ENCODE data around the gene SUGP1.

Gene SUGP1

DNA sequence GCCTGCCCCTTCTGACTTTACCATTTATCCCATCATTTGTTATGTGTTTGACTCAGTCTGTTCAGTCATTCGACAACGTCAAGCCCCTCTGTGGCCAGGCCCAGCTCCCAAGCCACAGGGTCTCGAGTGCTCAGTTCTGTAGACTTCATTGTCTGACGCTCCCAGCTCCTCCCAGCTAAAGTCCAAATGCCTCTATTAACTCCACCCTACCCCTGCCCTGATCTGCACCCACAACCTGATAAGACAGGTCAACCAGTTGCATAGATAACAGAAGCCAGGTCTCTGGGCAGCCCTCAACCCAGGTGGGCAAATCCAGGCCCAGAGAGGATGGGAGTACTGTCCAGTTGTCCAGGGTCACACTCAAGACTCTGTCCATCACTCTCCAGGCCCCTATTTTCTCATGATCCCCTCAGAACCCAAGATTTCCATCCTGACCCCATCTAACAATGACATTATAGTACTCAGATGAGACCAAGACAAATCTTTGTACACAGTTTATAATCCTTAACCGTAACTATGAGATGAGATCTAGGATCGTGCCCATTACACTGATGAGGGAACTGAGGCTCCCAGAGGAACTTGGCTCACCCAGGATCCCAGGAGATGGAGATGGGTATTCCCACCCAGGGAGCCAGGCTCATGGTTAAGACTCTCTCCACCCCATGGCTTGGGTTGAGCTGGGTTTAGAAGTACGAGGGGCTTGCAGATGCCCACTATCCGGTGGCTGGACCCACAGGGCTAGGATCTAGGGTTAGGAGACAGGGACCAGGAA is 48.3 kb downstream of the SUGP1 start:
- no peak overlapping the region for H3K27ac Mint-ChIP-seq
- peaks cover 4% of the 10 kb centered on the region for H3K36me3 Mint-ChIP-seq
- no peak overlapping the region for H3K4me3 Mint-ChIP-seq
- H3K4me1 Mint-ChIP-seq = peaks cover 6% of the 10 kb centered on the region
- H3K9me3 Mint-ChIP-seq = no peaks in the 10 kb centered on the region
- no peak for DNase-seq
- CTCF ChIA-PET = interaction anchor here (0.6 kb wide), 1 partner anchor 93 kb away, joined by 3 read pairs; no protein-coding TSS in a partner anchor
- peaks cover 71% of the 10 kb centered on the region for H3K27me3 Mint-ChIP-seq

DNA sequence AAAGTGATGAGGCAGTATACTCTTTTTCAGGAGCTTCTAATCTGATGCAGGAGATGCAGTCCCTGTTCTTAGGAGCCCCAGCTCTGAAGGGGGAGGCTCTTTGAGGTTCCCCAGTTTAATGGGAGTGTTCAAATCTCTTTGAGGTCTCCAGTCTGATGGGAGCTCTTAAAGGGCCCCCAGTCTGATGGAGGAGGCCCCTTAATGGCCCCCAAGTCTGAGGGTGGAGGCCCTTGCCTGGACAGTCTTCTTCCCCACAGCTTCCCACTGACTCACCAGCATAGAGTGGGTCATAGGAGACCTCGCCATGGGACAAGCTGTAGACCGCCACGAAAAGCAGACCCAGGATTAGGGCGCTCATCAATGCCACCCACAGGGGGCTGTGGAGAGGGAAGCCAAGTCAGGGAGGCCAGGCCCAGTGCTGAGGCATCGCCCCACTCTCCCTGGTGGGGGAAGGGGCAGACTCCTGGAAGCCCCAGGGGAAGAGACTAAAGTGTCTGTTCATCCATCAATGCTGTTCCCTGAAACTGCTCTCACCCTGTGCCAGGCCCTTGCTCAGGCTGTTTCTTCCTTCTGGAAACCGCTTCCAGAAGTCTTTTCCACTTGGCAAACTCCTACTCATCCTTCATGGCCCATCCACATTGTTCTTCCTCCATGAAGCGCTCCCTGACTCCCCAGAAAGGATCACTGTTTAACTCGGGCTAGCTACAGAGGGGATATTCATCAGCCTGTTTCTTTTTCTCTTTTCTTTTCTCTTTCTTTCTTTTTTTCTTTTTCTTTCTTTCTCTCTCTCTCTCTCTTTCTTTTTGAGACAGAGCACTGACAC is 49.3 kb downstream of the SUGP1 start:
- no peak for DNase-seq
- Mint-ChIP-seq H3K9me3 (no peaks in the 10 kb centered on the region), H3K36me3 (no peaks in the 10 kb centered on the region), H3K4me3 (no peak overlapping the region), H3K27me3 (peaks cover 74% of the 10 kb centered on the region), H3K27ac (no peak overlapping the region), H3K4me1 (peaks cover 6% of the 10 kb centered on the region)
- CTCF ChIA-PET = interaction anchor here (0.6 kb wide), 1 partner anchor 94 kb away, joined by 3 read pairs; no protein-coding TSS in a partner anchor

DNA sequence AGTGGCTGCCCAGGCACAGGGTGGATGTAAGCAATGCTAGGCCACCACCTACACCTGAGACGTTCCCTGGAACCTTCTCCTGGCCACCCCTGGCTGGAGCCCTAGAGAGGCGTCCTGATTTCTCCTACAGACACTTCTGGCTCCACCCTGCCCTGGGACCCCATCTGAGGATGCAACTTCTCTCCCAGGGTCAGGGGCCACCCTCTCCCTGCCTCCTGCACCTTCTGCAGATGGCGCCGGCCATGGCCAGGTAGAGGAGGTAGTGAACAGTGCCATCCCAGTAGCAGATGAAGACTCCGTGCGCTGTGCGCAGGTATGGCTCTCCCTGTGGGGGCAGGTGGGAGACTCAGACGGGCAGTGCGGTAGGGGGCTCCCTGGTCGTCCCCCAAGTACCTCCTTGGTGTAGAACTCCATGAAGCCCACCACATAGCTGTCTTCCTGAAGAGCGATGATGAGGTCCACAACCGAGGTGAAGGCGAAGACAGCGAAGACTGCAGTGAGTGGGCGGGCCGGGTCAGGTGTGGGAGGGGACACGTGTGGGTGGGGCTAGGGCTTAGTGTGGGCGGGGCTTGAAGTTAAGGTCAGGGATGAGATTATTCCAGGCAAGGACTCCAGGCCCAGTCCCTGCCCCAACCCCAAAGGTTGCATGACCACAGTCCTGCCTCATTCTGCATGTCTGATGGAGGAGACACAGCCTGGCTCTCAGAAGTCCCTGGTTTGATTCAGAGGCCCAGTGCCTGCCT is 50.2 kb downstream of the SUGP1 start:
- H3K27me3 Mint-ChIP-seq = peaks cover 80% of the 10 kb centered on the region
- CTCF ChIA-PET = no interaction called here

DNA sequence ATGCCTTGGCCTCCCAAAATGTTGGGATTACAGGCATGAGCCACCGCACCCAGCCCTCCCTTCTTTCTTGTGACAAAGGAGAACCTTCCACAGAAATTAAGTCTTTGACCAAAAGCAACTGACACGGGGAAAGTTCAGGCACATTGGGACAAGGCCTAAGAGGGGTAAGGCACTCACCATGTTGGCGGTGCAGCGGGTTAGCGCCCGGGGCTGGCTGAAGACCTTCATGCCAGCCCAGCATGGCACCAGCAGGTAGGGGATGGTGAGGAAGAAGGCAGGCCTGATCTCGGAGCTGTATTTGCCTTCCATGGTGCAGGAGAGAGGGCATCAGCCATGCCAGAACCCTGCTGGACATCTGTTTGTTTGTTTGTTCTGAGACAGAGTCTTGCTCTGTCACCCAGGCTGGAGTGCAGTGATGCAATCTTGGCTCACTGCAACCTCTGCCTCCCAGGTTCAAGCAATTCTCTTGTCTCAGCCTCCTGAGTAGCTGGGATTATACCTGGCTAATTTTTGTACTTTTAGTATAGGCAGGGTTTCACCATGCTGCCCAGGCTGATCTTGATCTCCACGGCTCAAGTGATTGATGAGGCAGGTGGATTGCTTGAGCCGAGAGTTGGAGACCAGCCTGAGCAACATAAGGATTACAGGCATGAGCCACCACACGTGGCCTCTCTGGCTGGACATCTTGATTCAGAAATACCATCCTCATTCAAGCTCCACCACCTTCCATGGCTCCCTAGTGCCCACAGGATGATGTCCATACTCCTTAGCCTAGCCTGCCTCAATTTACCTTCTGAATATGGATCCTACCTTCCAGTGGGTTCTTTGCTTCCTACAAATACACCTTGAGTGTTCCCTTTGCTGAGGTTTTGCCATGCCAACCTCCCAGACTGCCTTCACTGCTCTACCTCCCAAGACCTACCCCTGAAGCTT is 51.6 kb downstream of the SUGP1 start:
- H3K4me3 Mint-ChIP-seq = no peak overlapping the region
- H3K4me1 Mint-ChIP-seq = peaks cover 6% of the 10 kb centered on the region
- no peak for DNase-seq
- H3K36me3 Mint-ChIP-seq = no peaks in the 10 kb centered on the region
- no peaks in the 10 kb centered on the region for H3K9me3 Mint-ChIP-seq
- peaks cover 82% of the 10 kb centered on the region for H3K27me3 Mint-ChIP-seq
- no peak overlapping the region for H3K27ac Mint-ChIP-seq
- CTCF ChIA-PET = no interaction called here

More for the DNA sequence above, 50.2 kb downstream of the SUGP1 start:
- Mint-ChIP-seq H3K4me1 (peaks cover 6% of the 10 kb centered on the region), H3K27ac (no peak overlapping the region), H3K9me3 (no peaks in the 10 kb centered on the region), H3K4me3 (no peak overlapping the region), H3K36me3 (no peaks in the 10 kb centered on the region)
- no peak for DNase-seq

DNA sequence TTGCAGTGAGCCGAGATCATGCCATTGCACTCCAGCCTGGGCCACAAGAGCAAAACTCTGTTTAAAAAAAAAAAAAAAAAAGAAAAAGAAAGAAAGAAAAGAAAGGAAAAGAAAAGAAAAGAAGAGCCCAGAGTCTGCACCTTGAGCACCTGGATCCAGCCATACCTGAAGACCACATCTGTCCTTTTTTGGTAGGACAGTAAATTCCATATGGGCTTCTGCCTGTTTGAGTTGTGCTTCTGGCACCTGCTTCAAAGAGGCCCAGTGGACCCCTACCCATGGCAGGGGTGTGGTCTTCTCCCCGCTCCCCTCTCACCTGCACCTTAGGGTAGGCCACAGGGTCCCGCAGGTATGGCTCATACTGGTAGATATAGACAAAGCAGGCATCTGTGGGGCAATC is 53.0 kb downstream of the SUGP1 start:
- H3K27me3 Mint-ChIP-seq = peaks cover 82% of the 10 kb centered on the region
- no peak for DNase-seq
- no peaks in the 10 kb centered on the region for H3K4me1 Mint-ChIP-seq
- H3K36me3 Mint-ChIP-seq = no peaks in the 10 kb centered on the region
- no peak overlapping the region for H3K4me3 Mint-ChIP-seq
- H3K9me3 Mint-ChIP-seq = no peaks in the 10 kb centered on the region
- CTCF ChIA-PET = no interaction called here
- no peak overlapping the region for H3K27ac Mint-ChIP-seq

DNA sequence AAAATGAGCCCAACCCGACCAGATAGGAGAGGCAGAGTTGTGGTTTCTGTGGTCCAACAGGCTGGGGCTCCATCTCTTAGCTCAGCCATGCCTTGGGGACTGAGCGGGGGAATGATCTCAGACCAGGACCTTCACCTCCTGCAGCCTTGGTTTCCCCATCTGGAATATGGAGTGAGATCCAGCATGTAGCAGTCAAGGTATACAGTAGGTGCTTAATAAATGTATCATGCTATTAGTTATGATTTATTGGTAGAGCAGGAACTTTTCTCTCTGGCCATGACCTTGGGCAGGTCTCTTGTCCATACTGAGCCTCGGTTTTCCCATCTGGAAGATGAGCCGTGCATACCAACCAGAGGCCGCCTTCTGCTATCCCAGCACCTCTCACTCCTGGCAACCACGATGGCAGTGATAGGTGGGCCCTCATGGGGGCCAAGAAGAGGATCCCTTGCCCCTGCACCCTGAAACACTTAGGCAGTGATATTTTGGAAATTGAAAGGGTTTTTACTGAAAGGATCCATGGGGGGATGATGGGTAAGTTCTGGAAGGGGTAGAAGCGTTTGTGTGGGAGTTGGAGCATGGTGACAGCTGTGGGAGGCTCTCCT is 56.3 kb downstream of the SUGP1 start:
- Mint-ChIP-seq H3K27me3 (peaks cover 86% of the 10 kb centered on the region), H3K4me1 (peaks cover 2% of the 10 kb centered on the region), H3K4me3 (no peak overlapping the region), H3K27ac (no peak overlapping the region), H3K9me3 (no peaks in the 10 kb centered on the region), H3K36me3 (no peaks in the 10 kb centered on the region)
- no peak for DNase-seq
- CTCF ChIA-PET = no interaction called here

DNA sequence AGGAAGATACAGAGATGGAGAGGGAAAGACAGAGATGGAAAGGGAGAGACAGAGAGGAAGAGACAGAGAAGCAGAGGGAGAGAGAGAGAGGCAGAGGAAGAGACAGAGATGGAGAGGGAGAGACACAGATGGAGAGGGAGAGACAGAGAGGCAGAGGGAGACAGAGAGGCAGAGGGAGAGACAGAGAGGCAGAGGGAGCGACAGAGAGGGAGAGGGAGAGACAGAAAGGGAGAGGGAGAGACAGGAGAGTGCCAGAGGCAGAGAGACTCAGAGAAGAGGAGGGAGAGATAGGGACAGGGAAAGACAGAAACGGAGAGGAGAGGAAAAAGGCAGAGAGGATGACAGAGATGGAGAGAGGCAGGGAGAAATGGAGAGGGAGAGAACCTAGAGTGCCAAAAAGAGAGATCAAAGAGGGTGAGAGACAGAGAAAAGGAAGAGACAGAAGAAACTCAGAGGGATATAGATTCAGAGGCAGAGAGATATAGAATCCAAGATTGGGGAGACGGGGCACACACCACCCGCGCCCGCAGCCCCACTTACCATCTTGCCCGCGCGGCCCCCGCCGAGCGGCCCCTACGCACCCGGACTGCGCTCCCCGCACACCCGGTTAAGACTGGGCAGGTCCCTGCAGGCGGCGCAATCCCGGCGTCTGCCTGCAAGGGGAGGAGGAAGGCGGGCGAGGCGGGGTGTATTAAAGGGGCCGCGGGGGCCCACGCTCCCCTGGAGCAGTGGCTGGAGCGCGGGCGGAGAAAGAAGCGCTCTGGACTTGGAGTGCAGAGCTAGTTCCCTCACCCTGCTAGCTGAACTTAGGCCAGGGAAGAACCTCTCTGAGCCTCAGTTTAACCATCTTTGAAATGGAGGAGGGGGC is 57.9 kb downstream of the SUGP1 start:
- Mint-ChIP-seq H3K36me3 (no peaks in the 10 kb centered on the region), H3K4me1 (peaks cover 2% of the 10 kb centered on the region), H3K27me3 (peaks cover 79% of the 10 kb centered on the region), H3K4me3 (no peak overlapping the region), H3K9me3 (no peaks in the 10 kb centered on the region), H3K27ac (no peak overlapping the region)
- no peak for DNase-seq
- CTCF ChIA-PET = no interaction called here

DNA sequence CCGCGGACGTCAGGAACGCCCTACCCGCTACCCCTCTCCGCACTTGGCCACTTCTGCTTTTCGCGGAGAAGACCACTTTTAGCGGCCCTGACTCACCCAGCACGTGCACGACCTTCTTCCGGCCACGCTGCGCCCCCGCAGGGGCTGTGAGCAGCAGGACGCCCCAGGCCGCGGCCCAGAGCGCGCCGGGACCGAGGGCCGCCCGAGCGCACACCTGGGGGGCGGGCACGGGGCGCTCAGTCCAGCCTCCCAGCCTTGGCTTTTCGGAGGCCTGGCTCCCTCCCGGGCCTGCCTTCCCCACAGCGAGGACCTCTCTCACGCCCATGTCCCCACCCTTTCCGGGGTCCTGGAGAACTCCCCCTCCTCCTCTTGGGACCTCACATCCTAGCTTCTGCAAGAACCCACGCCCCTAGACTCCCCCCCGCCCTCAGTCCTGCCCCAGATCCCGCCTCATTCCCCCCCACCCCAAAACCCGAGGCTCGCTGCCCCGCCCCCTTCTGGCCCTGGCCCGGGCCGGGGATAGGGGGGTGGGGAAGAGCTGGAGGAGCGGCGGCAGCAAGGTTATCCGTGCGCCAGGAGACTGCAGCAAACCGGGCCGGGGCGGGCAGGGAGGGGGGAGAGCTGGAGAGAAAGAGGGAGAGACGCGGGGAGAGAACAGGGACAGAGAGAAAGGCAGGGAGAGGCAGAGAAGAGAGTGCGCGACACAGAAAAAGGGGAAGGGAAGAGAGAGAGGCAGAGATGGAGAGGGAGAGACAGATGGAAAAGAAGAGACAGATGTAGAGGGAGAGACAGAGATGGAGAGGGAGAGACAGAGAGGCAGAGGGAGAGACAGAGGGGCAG is 58.7 kb downstream of the SUGP1 start:
- no peaks in the 10 kb centered on the region for H3K36me3 Mint-ChIP-seq
- no peak overlapping the region for H3K27ac Mint-ChIP-seq
- peaks cover 2% of the 10 kb centered on the region for H3K4me1 Mint-ChIP-seq
- H3K4me3 Mint-ChIP-seq = no peak overlapping the region
- DNase-seq = no peak
- peaks cover 88% of the 10 kb centered on the region for H3K27me3 Mint-ChIP-seq
- CTCF ChIA-PET = no interaction called here
- no peaks in the 10 kb centered on the region for H3K9me3 Mint-ChIP-seq

DNA sequence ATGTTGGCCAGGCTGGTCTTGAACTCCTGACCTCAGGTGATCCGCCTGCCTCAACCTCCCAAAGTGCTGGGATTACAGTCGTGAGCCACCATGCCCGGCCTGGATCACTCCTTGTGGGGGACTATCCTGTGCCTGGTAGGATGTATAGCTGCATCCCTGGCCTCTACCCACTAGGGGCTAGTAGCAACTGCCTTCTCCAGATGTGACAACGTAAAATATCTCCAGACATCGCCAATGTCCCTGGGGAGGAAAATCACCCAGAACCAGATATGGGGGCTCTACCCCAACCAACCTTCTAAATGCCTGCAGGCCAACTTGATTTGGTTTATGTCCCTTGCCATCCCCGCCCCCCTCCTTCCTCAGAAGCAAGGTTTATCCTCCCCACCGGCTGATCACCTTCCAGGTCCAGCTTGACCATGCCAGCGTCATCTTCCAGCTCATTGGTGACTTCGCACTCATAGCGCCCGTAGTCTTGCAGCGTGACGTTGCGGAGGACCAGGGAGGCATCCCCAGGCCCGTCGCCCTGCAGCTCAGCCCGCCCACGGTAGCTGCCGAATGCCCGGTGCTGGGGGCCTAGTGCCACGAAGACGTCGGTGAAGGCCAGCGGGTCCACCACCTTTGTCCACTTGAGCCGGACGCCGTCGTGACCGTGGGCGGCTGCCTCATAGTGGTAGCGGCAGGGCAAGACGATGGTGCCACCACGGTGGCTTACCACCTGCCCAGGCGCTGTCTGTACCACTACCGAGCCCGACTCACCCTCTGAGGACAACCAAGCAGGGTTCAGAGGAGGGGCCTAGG is 59.7 kb downstream of the SUGP1 start:
- peaks cover 2% of the 10 kb centered on the region for H3K4me1 Mint-ChIP-seq
- no peak overlapping the region for H3K4me3 Mint-ChIP-seq
- no peaks in the 10 kb centered on the region for H3K9me3 Mint-ChIP-seq
- DNase-seq = no peak
- CTCF ChIA-PET = no interaction called here
- H3K27ac Mint-ChIP-seq = no peak overlapping the region
- peaks cover 91% of the 10 kb centered on the region for H3K27me3 Mint-ChIP-seq
- H3K36me3 Mint-ChIP-seq = no peaks in the 10 kb centered on the region

DNA sequence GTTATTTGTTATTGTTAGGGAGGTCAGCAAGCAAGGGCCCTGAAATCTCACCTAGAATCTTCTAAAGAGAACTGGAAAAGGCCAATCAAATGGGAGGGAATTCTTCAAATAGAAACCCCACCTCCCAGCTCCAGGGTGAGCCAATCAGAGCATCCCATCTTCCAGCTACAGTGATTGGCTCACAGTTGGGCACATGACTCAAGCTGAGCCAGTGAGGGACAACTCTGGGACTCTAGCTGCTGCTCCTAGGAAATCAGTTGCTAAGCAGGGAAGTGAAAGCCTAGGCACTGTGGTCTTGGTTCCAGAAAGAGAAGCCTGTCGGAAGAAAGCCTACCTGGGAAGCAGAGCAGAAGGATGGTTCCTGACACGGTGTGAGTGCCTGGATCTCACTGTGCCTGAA is 60.6 kb downstream of the SUGP1 start:
- no peak overlapping the region for H3K27ac Mint-ChIP-seq
- no peaks in the 10 kb centered on the region for H3K9me3 Mint-ChIP-seq
- no peaks in the 10 kb centered on the region for H3K36me3 Mint-ChIP-seq
- DNase-seq = no peak
- H3K4me1 Mint-ChIP-seq = peaks cover 2% of the 10 kb centered on the region
- CTCF ChIA-PET = no interaction called here
- peaks cover 89% of the 10 kb centered on the region for H3K27me3 Mint-ChIP-seq
- H3K4me3 Mint-ChIP-seq = no peak overlapping the region

DNA sequence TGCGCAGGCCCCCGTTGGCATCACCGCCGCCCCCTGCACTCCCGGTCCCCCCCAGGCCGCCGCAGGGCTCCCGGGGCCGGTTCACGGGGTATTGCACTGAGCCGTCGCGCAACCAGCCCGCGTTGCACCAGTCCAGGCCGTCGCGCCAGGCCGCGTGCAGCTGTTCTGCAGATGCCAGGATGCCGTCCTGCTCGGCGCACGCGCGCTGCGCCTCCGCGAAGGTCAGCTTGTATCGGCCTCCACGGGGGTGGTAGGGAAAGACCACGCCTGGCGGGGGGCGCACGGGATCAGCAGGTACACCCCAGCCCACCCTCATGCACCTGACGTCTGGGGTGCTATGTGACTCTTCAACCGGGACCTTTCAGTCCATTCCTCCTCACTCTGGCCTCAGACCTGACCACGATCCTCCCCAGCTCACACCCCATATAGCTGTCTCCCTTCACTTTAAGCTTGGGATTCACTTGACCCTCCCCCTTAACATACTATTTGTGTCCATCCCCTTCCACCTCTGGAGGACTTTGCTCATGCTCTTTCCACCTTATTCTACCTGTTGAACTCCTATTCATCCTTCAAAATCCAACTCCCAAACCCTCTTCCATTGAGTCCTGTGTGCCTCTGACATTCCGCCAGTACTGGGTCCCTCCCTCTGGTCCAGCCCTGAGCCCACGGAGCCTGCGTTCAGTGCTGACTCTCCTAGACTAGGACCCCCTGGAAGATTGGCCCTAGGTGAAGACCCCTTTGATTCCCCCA is 61.5 kb downstream of the SUGP1 start:
- no peak for DNase-seq
- Mint-ChIP-seq H3K4me3 (no peak overlapping the region), H3K4me1 (peaks cover 2% of the 10 kb centered on the region), H3K36me3 (no peaks in the 10 kb centered on the region), H3K9me3 (no peaks in the 10 kb centered on the region), H3K27ac (no peak overlapping the region), H3K27me3 (peaks cover 81% of the 10 kb centered on the region)
- CTCF ChIA-PET = no interaction called here

All from activated naive CD4-positive, alpha-beta T cell treated with anti-CD3 and anti-CD28 coated beads, Interleukin-2, amount 10 ng/mL, durations not matched to agents 7 days and 5 days (primary cell).